ES-I3 (cell line): ENCODE results near the gene CYB5R2.

Source experiments
- H3K36me3 ChIP-seq: 2 replicates; pipeline ENCODE4 v1.6.1; 2013; ENCODE audit warnings: mild to moderate bottlenecking, low read length, control low read depth, moderate library complexity; ENCODE audit not compliant: insufficient read depth
- H3K4me1 ChIP-seq: 2 replicates; pipeline ENCODE4 v1.6.1; 2013; ENCODE audit warnings: mild to moderate bottlenecking, control low read depth, low read length; ENCODE audit not compliant: insufficient read depth
- H3K9ac ChIP-seq: 2 replicates; pipeline ENCODE4 v1.6.1; 2013; ENCODE audit warnings: low read depth, mild to moderate bottlenecking, low read length, moderate library complexity
- H3K9me3 ChIP-seq: 2 replicates; pipeline ENCODE4 v1.6.1; 2013; ENCODE audit warnings: mild to moderate bottlenecking, low read length, moderate library complexity; ENCODE audit not compliant: control insufficient read depth, insufficient read depth

The CYB5R2 gene

GRCh38 chr11:7638710-7639642, 34.3 kb downstream of the CYB5R2 start:
- H3K36me3 ChIP-seq = no peaks in the 10 kb centered on the region; the same call in 1 of the 2 replicates
- H3K9ac ChIP-seq = no peak overlapping the region
- no peaks in the 10 kb centered on the region for H3K9me3 ChIP-seq
- no peaks in the 10 kb centered on the region for H3K4me1 ChIP-seq

- Histone ChIP-seq H3K9ac (no peak overlapping the region), H3K4me1 (no peaks in the 10 kb centered on the region), H3K9me3 (no peaks in the 10 kb centered on the region), H3K36me3 (no peaks in the 10 kb centered on the region; the same call in 1 of the 2 replicates)
Measured at GRCh38 chr11:7637447-7638157, 35.7 kb downstream of the CYB5R2 start.

GRCh38 chr11:7636350-7636749, 37.0 kb downstream of the CYB5R2 start:
- Histone ChIP-seq H3K36me3 (no peaks in the 10 kb centered on the region), H3K9ac (no peak overlapping the region), H3K9me3 (no peaks in the 10 kb centered on the region), H3K4me1 (no peaks in the 10 kb centered on the region)

GRCh38 chr11:7635708-7636107, 37.6 kb downstream of the CYB5R2 start:
- no peak overlapping the region for H3K9ac ChIP-seq
- H3K9me3 ChIP-seq = no peaks in the 10 kb centered on the region
- H3K4me1 ChIP-seq = no peaks in the 10 kb centered on the region
- H3K36me3 ChIP-seq = no peaks in the 10 kb centered on the region

- Histone ChIP-seq H3K9ac (no peak overlapping the region), H3K9me3 (no peaks in the 10 kb centered on the region), H3K4me1 (no peaks in the 10 kb centered on the region), H3K36me3 (no peaks in the 10 kb centered on the region)
Measured at GRCh38 chr11:7635137-7635536, 38.2 kb downstream of the CYB5R2 start.

GRCh38 chr11:7632211-7632610, 41.1 kb downstream of the CYB5R2 start:
- Histone ChIP-seq H3K36me3 (no peaks in the 10 kb centered on the region), H3K9ac (no peak overlapping the region), H3K9me3 (no peaks in the 10 kb centered on the region), H3K4me1 (no peaks in the 10 kb centered on the region)

- no peaks in the 10 kb centered on the region for H3K36me3 ChIP-seq
- no peaks in the 10 kb centered on the region for H3K9me3 ChIP-seq
- no peaks in the 10 kb centered on the region for H3K4me1 ChIP-seq
- no peak overlapping the region for H3K9ac ChIP-seq
Measured at GRCh38 chr11:7630002-7630401, 43.3 kb downstream of the CYB5R2 start.

- Histone ChIP-seq H3K9me3 (no peaks in the 10 kb centered on the region), H3K36me3 (no peaks in the 10 kb centered on the region), H3K4me1 (no peaks in the 10 kb centered on the region), H3K9ac (no peak overlapping the region)
Measured at GRCh38 chr11:7628660-7629059, 44.6 kb downstream of the CYB5R2 start.

- H3K9ac ChIP-seq = no peak overlapping the region
- H3K36me3 ChIP-seq = no peaks in the 10 kb centered on the region
- peaks cover 9% of the 10 kb centered on the region; the same call in 1 of the 2 replicates for H3K4me1 ChIP-seq
- H3K9me3 ChIP-seq = no peaks in the 10 kb centered on the region
Measured at GRCh38 chr11:7622721-7623120, 50.6 kb downstream of the CYB5R2 start.

GRCh38 chr11:7621554-7621953, 51.7 kb downstream of the CYB5R2 start:
- Histone ChIP-seq H3K9me3 (no peaks in the 10 kb centered on the region), H3K9ac (no peak overlapping the region), H3K36me3 (no peaks in the 10 kb centered on the region), H3K4me1 (peaks cover 9% of the 10 kb centered on the region; the same call in 1 of the 2 replicates)

GRCh38 chr11:7621090-7621489, 52.2 kb downstream of the CYB5R2 start:
- no peak overlapping the region for H3K9ac ChIP-seq
- H3K36me3 ChIP-seq = no peaks in the 10 kb centered on the region
- no peaks in the 10 kb centered on the region for H3K9me3 ChIP-seq
- H3K4me1 ChIP-seq = peaks cover 9% of the 10 kb centered on the region; the same call in 1 of the 2 replicates

- Histone ChIP-seq H3K36me3 (no peaks in the 10 kb centered on the region), H3K4me1 (peaks cover 9% of the 10 kb centered on the region; the same call in 1 of the 2 replicates), H3K9me3 (no peaks in the 10 kb centered on the region), H3K9ac (no peak overlapping the region)
Measured at GRCh38 chr11:7619322-7619721, 54.0 kb downstream of the CYB5R2 start.

- Histone ChIP-seq H3K36me3 (no peaks in the 10 kb centered on the region), H3K4me1 (peaks cover 16% of the 10 kb centered on the region; the same call in 1 of the 2 replicates), H3K9ac (no peak overlapping the region), H3K9me3 (no peaks in the 10 kb centered on the region)
Measured at GRCh38 chr11:7617032-7617431, 56.3 kb downstream of the CYB5R2 start.
